Caki2 (cell line): Measurements from ENCODE around the gene PGLYRP4. TPM values are rescaled to one million over a fixed set of nuclear protein-coding genes. Genes with fewer than 3 reads are reported as not detected.

Source experiments
- total RNA-seq: library from RNA; depleted of rRNA; stranded (reverse); fragments of >200 nt; shearing (Covaris generic); gene quantifications from 2 replicates; pipeline ENCODE4 v1.2.3, GENCODE V29; 2014; ENCODE audit warnings: low replicate concordance; rRNA removed

PGLYRP4 gene
- total RNA-seq, 1 experiment from 2014 or later: not detected

Other genes with a start within 250 kb of the PGLYRP4 start
- gene SPRR2F, start 235.3 kb downstream of the PGLYRP4 start, total RNA-seq: not detected in 2 replicates
- not detected in 2 replicates for gene SPRR2G, start 198.0 kb downstream of the PGLYRP4 start, total RNA-seq
- gene LELP1, start 145.4 kb downstream of the PGLYRP4 start, total RNA-seq: not detected in 2 replicates
- not detected in 2 replicates for gene PRR9, start 131.3 kb downstream of the PGLYRP4 start, total RNA-seq
- not detected in 2 replicates for gene LORICRIN, start 89.2 kb downstream of the PGLYRP4 start, total RNA-seq
- gene PGLYRP3, start 35.9 kb downstream of the PGLYRP4 start, total RNA-seq: not detected in 2 replicates
- not detected in 2 replicates for gene S100A9, start 9.0 kb upstream of the PGLYRP4 start, total RNA-seq
- gene S100A12, start 26.8 kb upstream of the PGLYRP4 start, total RNA-seq: not detected in 2 replicates
- gene S100A8, start 42.2 kb upstream of the PGLYRP4 start, total RNA-seq: not detected in 2 replicates
- gene S100A7A, start 67.7 kb upstream of the PGLYRP4 start, total RNA-seq: not detected in 2 replicates
- not detected in 2 replicates for gene S100A7, start 111.8 kb upstream of the PGLYRP4 start, total RNA-seq
- gene S100A6, start 187.2 kb upstream of the PGLYRP4 start, total RNA-seq: 1,350 and 1,721 TPM in 2 replicates
- gene S100A5, start 192.1 kb upstream of the PGLYRP4 start, total RNA-seq: not detected in 2 replicates
- gene S100A4, start 197.0 kb upstream of the PGLYRP4 start, total RNA-seq: 40.4 and 54.7 TPM in 2 replicates
- not detected in 2 replicates for gene S100A3, start 200.4 kb upstream of the PGLYRP4 start, total RNA-seq
- gene S100A2, start 217.0 kb upstream of the PGLYRP4 start, total RNA-seq: 10.0 and 24.4 TPM in 2 replicates